ENCODE results near the gene FLII.

The FLII gene

DNA sequence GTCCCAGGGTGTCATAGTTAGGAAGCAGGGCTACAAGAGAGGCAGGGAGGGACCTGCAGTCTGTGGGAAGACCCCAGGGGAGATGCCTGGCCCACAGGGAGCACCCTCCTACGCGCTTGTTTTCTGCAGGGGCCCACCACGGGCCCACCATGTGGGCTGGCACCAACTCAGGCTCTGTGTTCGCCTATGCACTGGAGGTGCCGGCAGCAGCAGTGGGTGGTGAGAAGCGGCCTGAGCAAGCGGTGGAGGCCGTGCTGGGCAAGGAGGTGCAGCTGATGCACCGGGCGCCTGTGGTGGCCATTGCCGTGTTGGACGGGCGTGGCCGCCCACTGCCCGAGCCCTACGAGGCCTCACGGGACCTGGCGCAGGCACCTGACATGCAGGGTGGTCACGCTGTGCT, 18.1 kb downstream of the FLII start:
- Histone ChIP-seq H3K36me3 (ENCODE audit: insufficient read depth, low read length) (peaks cover 7% of the 10 kb centered on the region), H3K9me3 (ENCODE audit: low read depth, low read length) (no peaks in the 10 kb centered on the region), H3K9ac (ENCODE audit: insufficient read length) (no peak overlapping the region), H3K4me3 (no peak overlapping the region), H3K27ac (no peak overlapping the region)
- no peak for DNase-seq (ENCODE audit: low read depth, low spot score)
- TF ChIP-seq EZH2 (IDR thresholded peaks at IDR 0.05) (no peak), FOXP2 (optimal IDR thresholded peaks at IDR 0.05; ENCODE audit: control extremely low read depth, extremely low read length, insufficient read depth) (no peak), POLR2AphosphoS5 (IDR thresholded peaks at IDR 0.05; ENCODE audit: borderline replicate concordance, low read depth, low read length) (no peak)

DNA sequence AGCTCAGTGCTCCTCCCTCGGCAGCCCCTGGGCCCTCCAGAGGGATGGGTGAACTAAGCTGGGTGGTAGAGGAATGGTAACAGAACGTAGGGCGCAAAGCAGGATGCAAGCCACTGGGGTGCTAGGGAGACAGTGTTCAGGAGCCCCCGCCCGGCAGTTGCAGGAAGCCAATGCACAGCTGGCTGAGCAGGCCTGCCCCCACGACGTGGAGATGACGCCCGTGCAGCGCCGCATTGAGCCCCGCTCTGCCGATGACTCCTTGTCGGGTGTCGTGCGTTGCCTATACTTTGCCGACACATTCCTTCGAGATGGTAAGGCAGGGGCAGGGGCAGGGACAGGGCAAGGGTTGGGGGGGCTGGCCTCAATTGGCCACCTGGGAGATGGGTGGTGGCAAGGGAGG, 20.2 kb downstream of the FLII start:
- no peak for TF ChIP-seq EZH2 (IDR thresholded peaks at IDR 0.05)
- no peak for TF ChIP-seq POLR2AphosphoS5 (IDR thresholded peaks at IDR 0.05; ENCODE audit: borderline replicate concordance, low read depth, low read length)
- no peak for TF ChIP-seq FOXP2 (optimal IDR thresholded peaks at IDR 0.05; ENCODE audit: control extremely low read depth, extremely low read length, insufficient read depth)
- no peak overlapping the region for H3K9ac ChIP-seq (ENCODE audit: insufficient read length)
- no peak overlapping the region for H3K4me3 ChIP-seq
- H3K27ac ChIP-seq = no peak overlapping the region
- no peaks in the 10 kb centered on the region for H3K36me3 ChIP-seq (ENCODE audit: insufficient read depth, low read length)
- H3K9me3 ChIP-seq (ENCODE audit: low read depth, low read length) = no peaks in the 10 kb centered on the region
- DNase-seq (ENCODE audit: low read depth, low spot score) = no peak

GRCh38 chr17:18237461-18237860, 21.1 kb downstream of the FLII start:
- TF ChIP-seq POLR2AphosphoS5 (IDR thresholded peaks at IDR 0.05; ENCODE audit: borderline replicate concordance, low read depth, low read length) = no peak
- Histone ChIP-seq H3K27ac (no peak overlapping the region), H3K9ac (ENCODE audit: insufficient read length) (no peak overlapping the region), H3K36me3 (ENCODE audit: insufficient read depth, low read length) (no peaks in the 10 kb centered on the region), H3K9me3 (ENCODE audit: low read depth, low read length) (no peaks in the 10 kb centered on the region), H3K4me3 (no peak overlapping the region)
- no peak for DNase-seq (ENCODE audit: low read depth, low spot score)

DNA sequence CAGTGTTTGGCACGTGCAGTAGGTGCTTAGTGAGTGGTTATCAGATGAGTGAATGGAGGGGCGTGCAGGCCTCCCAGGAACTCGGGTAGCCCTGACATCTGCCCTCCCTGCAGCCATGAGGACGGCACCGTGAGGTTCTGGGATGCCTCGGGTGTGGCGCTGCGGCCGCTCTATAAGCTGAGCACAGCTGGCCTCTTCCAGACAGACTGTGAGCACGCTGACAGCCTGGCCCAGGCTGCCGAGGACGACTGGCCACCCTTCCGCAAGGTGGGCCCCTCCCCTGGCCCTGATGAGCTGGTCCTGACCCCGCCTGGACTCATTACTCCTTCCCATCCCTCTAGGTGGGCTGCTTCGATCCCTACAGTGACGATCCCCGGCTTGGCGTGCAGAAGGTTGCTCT, 22.0 kb downstream of the FLII start:
- Histone ChIP-seq H3K9me3 (ENCODE audit: low read depth, low read length) (no peaks in the 10 kb centered on the region), H3K27ac (no peak overlapping the region), H3K9ac (ENCODE audit: insufficient read length) (no peak overlapping the region), H3K4me3 (no peak overlapping the region), H3K36me3 (ENCODE audit: insufficient read depth, low read length) (no peaks in the 10 kb centered on the region)
- no peak for DNase-seq (ENCODE audit: low read depth, low spot score)
- no peak for TF ChIP-seq EZH2 (IDR thresholded peaks at IDR 0.05)
- TF ChIP-seq FOXP2 (optimal IDR thresholded peaks at IDR 0.05; ENCODE audit: control extremely low read depth, extremely low read length, insufficient read depth) = no peak
- no peak for TF ChIP-seq POLR2AphosphoS5 (IDR thresholded peaks at IDR 0.05; ENCODE audit: borderline replicate concordance, low read depth, low read length)

GRCh38 chr17:18235743-18236256, 22.7 kb downstream of the FLII start:
- Histone ChIP-seq H3K27ac (no peak overlapping the region), H3K4me3 (no peak overlapping the region)
- no peak for DNase-seq (ENCODE audit: low read depth, low spot score)

GRCh38 chr17:18234853-18235380, 23.6 kb downstream of the FLII start:
- Histone ChIP-seq H3K4me3 (no peak overlapping the region), H3K9ac (ENCODE audit: insufficient read length) (no peak overlapping the region), H3K9me3 (ENCODE audit: low read depth, low read length) (no peaks in the 10 kb centered on the region), H3K36me3 (ENCODE audit: insufficient read depth, low read length) (no peaks in the 10 kb centered on the region), H3K27ac (no peak overlapping the region)
- TF ChIP-seq POLR2AphosphoS5 (IDR thresholded peaks at IDR 0.05; ENCODE audit: borderline replicate concordance, low read depth, low read length) (no peak), EZH2 (IDR thresholded peaks at IDR 0.05) (no peak), FOXP2 (optimal IDR thresholded peaks at IDR 0.05; ENCODE audit: control extremely low read depth, extremely low read length, insufficient read depth) (no peak)
- no peak for DNase-seq (ENCODE audit: low read depth, low spot score)

More at GRCh38 chr17:18235743-18236256, 22.7 kb downstream of the FLII start:
- Histone ChIP-seq H3K36me3 (ENCODE audit: insufficient read depth, low read length) (no peaks in the 10 kb centered on the region), H3K9me3 (ENCODE audit: low read depth, low read length) (no peaks in the 10 kb centered on the region), H3K9ac (ENCODE audit: insufficient read length) (no peak overlapping the region)
- TF ChIP-seq POLR2AphosphoS5 (IDR thresholded peaks at IDR 0.05; ENCODE audit: borderline replicate concordance, low read depth, low read length) (no peak), FOXP2 (optimal IDR thresholded peaks at IDR 0.05; ENCODE audit: control extremely low read depth, extremely low read length, insufficient read depth) (no peak), EZH2 (IDR thresholded peaks at IDR 0.05) (no peak)

DNA sequence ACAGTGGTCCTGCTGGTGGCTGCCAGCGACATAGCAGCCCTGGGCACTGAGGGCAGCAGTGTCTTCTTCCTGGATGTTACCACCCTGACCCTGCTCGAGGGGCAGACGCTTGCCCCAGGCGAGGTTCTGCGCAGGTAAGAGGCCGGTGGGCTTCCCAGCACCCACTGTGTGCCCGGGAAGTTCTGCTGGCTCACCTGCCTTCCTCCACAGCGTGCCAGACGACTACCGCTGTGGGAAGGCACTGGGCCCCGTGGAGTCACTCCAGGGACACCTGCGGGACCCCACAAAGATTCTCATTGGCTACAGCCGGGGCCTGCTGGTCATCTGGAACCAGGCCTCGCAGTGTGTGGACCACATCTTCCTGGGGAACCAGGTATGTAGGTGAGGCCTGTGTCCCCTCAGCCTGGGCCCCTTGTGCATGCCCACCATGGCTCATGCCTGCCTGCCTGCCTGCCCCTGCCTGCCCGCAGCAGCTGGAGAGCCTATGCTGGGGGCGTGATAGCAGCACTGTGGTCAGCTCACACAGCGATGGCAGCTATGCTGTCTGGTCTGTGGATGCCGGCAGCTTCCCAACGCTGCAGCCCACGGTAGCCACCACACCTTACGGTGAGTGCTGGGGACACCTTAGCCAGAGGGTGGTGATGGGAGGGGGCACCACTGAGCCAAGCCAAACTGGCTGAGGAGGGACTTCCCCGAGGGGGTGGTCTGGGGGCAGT, 24.6 kb downstream of the FLII start:
- Histone ChIP-seq H3K9me3 (ENCODE audit: low read depth, low read length) (no peaks in the 10 kb centered on the region), H3K36me3 (ENCODE audit: insufficient read depth, low read length) (no peaks in the 10 kb centered on the region), H3K27ac (no peak overlapping the region), H3K9ac (ENCODE audit: insufficient read length) (no peak overlapping the region), H3K4me3 (no peak overlapping the region)
- no peak for DNase-seq (ENCODE audit: low read depth, low spot score)
- TF ChIP-seq FOXP2 (optimal IDR thresholded peaks at IDR 0.05; ENCODE audit: control extremely low read depth, extremely low read length, insufficient read depth) = no peak
- no peak for TF ChIP-seq EZH2 (IDR thresholded peaks at IDR 0.05)
- TF ChIP-seq POLR2AphosphoS5 (IDR thresholded peaks at IDR 0.05; ENCODE audit: borderline replicate concordance, low read depth, low read length) = no peak

DNA sequence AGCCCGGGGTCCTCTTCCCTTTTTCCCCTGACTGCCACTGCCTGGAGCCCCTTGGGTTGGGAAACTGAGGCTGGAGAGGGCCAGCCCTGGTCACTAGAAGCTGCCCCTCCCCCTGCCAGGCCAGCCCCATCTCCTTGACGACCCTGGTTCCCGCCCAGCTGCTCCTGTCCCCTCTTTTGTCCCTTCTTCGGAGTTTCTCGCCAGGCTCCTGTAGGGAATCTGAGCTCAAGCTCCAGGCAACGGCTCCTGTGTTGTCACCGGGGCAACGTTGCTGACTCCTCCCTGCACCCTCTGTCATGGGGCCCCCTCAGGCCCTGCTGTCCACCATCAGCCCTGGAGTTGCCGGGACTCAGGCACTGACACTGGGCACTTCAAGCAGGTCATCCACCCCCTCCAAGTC, 27.4 kb downstream of the FLII start:
- no peak overlapping the region for H3K9ac ChIP-seq (ENCODE audit: insufficient read length)
- no peak overlapping the region for H3K27ac ChIP-seq
- no peaks in the 10 kb centered on the region for H3K36me3 ChIP-seq (ENCODE audit: insufficient read depth, low read length)
- no peak overlapping the region for H3K4me3 ChIP-seq
- no peak for DNase-seq (ENCODE audit: low read depth, low spot score)
- H3K9me3 ChIP-seq (ENCODE audit: low read depth, low read length) = no peaks in the 10 kb centered on the region
- TF ChIP-seq FOXP2 (optimal IDR thresholded peaks at IDR 0.05; ENCODE audit: control extremely low read depth, extremely low read length, insufficient read depth) = no peak
- TF ChIP-seq EZH2 (IDR thresholded peaks at IDR 0.05) = no peak
- no peak for TF ChIP-seq POLR2AphosphoS5 (IDR thresholded peaks at IDR 0.05; ENCODE audit: borderline replicate concordance, low read depth, low read length)
